ENCODE results near the gene FRMD3. TPM values are rescaled to one million over a fixed set of nuclear protein-coding genes. Genes with fewer than 3 reads are reported as not detected.

The FRMD3 gene
- total RNA-seq, 3 donors from 2014 or later: 0.40 to 0.68 (median 0.43) TPM

DNA sequence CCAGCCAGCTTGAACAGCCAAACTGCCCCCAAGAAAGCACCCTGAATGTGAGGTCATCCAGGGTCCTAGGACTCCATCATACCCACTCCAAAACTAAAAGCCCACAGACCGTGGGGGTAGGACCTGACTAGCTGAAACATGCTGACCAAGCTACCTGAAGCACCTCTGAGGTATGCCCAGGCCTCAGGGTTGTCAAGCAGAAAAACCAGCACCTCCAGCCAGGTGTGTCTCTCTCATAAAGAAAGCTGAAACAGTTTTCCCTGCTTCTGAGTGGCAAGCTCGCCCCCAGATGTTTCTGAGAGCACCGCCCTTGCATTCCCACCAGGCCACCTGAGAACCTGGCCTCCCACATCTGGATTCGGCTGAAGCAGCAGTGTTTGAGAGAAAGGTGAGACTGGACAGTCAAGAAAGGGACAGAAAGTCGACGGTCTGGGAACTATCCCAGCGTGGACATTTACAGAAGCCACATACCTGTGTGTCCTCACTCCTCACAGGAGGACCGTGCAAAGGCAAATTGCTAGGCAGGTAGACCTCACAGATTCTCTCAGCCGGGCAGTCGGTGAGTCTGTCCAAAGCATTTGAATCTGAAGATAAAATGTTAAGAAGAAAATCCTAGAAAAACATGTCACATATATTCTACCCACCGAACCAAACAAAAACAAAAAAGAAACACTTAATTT is 319.6 kb downstream of the FRMD3 start:
- H3K4me1 Mint-ChIP-seq (ENCODE audit: low read depth): peaks cover 4% of the 10 kb centered on the region
- H3K4me3 Mint-ChIP-seq: no peak overlapping the region
- peaks cover 6% of the 10 kb centered on the region for H3K9me3 Mint-ChIP-seq
- no peak for DNase-seq
- ATAC-seq: no peak
- H3K36me3 Mint-ChIP-seq (ENCODE audit: insufficient read depth): no peaks in the 10 kb centered on the region
- H3K27me3 Mint-ChIP-seq (ENCODE audit: low read depth): peaks cover 32% of the 10 kb centered on the region

- DNase-seq: no peak
- no peaks in the 10 kb centered on the region for H3K36me3 Mint-ChIP-seq (ENCODE audit: insufficient read depth)
- H3K4me3 Mint-ChIP-seq: no peak overlapping the region
- no peaks in the 10 kb centered on the region for H3K4me1 Mint-ChIP-seq (ENCODE audit: low read depth)
- no peaks in the 10 kb centered on the region for H3K9me3 Mint-ChIP-seq
- H3K27me3 Mint-ChIP-seq (ENCODE audit: low read depth): no peaks in the 10 kb centered on the region
- ATAC-seq: no peak
Observed at GRCh38 chr9:83209188-83209731, 328.9 kb downstream of the FRMD3 start.

DNA sequence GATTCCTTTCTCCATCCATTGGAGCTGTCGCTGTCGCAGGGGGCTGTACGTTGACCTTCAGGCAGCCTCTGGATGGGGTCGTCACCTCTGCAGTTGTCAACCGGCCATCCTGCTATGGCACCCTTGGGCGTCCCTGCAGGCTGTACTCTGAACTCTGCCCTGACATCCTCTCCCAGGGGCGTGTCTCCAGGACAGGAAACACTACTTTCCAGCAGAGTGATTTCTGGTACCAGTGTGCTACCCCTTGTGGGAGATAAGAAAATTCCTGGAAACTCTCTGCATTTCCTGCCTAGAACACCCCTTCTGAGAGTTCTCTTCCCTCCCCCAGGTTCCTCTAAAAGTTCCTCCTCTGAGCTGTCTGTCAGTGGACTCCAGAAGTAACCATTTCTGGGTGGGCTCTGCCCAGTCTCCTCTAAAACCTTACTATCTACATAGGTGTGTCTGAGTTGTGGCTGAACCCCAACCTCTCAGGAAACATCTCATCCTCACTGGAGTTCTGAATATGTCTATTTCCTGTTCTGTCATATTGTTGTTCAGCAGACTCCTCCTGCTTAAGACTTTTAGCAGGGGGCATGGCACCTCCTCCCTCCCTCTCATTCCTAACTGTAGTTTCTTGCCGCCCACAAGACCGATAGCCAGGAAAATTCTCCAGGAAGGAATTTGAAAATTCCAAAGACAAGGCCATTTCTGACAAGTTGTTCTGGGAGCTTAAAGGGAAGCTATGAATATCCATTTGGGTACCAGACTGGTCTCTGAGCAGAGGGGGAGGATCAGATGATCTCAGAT is 329.9 kb downstream of the FRMD3 start:
- Mint-ChIP-seq H3K27me3 (ENCODE audit: low read depth) (no peaks in the 10 kb centered on the region), H3K9me3 (no peaks in the 10 kb centered on the region), H3K4me1 (ENCODE audit: low read depth) (no peaks in the 10 kb centered on the region), H3K36me3 (ENCODE audit: insufficient read depth) (no peaks in the 10 kb centered on the region), H3K4me3 (no peak overlapping the region)
- no peak for DNase-seq
- no peak for ATAC-seq

GRCh38 chr9:83204047-83204446 is 334.2 kb downstream of the FRMD3 start:
- no peak for DNase-seq

DNA sequence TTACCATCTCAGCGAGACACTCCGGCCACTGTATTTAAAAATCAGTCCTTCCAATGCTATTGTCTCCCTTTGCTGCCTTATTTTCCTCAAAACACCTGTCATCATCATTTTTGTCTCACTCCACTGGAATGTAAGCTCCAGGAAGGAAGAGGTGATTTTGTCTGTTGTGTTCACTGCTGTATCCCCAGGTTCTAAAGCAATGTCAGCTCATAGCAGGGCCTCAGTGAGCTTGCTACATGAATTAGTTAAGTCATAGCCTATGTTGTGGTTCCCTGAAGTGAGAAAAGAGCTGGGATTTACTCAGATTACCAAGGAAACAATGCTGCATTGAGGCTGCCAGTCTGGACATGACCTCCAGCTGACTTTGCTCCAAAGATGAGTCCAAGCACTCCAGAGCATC is 337.7 kb downstream of the FRMD3 start:
- DNase-seq (no peak), ATAC-seq (no peak)
- Mint-ChIP-seq H3K4me1 (ENCODE audit: low read depth) (no peaks in the 10 kb centered on the region), H3K36me3 (ENCODE audit: insufficient read depth) (no peaks in the 10 kb centered on the region), H3K9me3 (no peaks in the 10 kb centered on the region), H3K27me3 (ENCODE audit: low read depth) (peaks cover 2% of the 10 kb centered on the region), H3K4me3 (no peak overlapping the region)

More at GRCh38 chr9:83204047-83204446, 334.2 kb downstream of the FRMD3 start:
- H3K4me1 Mint-ChIP-seq (ENCODE audit: low read depth): no peaks in the 10 kb centered on the region
- no peaks in the 10 kb centered on the region for H3K36me3 Mint-ChIP-seq (ENCODE audit: insufficient read depth)
- H3K9me3 Mint-ChIP-seq: no peaks in the 10 kb centered on the region
- peaks cover 2% of the 10 kb centered on the region for H3K27me3 Mint-ChIP-seq (ENCODE audit: low read depth)
- no peak for ATAC-seq
- no peak overlapping the region for H3K4me3 Mint-ChIP-seq

DNA sequence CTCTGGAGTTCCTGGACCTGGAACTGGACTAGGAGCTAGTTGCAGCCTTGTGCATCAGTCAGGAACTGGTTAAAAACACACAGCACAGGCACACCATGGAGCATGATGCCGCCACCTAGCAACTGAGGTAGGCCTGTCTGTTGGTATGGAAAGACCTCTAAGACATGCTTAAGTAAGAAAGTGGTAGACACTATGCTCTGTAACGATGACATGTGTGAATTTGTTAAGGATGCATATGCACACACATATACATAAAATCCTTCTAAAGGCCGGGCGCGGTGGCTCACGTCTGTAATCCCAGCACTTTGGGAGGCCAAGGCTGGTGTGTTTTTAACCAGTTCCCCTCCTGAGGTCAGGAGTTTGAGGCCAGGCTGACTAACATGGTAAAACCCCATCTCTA is 338.4 kb downstream of the FRMD3 start:
- H3K4me1 Mint-ChIP-seq (ENCODE audit: low read depth): no peaks in the 10 kb centered on the region
- no peaks in the 10 kb centered on the region for H3K36me3 Mint-ChIP-seq (ENCODE audit: insufficient read depth)
- H3K4me3 Mint-ChIP-seq: no peak overlapping the region
- DNase-seq (no peak), ATAC-seq (no peak)
- no peaks in the 10 kb centered on the region for H3K9me3 Mint-ChIP-seq
- H3K27me3 Mint-ChIP-seq (ENCODE audit: low read depth): peaks cover 2% of the 10 kb centered on the region

GRCh38 chr9:83199240-83199639 is 339.0 kb downstream of the FRMD3 start:
- Mint-ChIP-seq H3K9me3 (no peaks in the 10 kb centered on the region), H3K27me3 (ENCODE audit: low read depth) (peaks cover 2% of the 10 kb centered on the region), H3K36me3 (ENCODE audit: insufficient read depth) (no peaks in the 10 kb centered on the region), H3K4me3 (no peak overlapping the region), H3K4me1 (ENCODE audit: low read depth) (no peaks in the 10 kb centered on the region)
- no peak for DNase-seq
- no peak for ATAC-seq

GRCh38 chr9:83198371-83198770 is 339.8 kb downstream of the FRMD3 start:
- Mint-ChIP-seq H3K27me3 (ENCODE audit: low read depth) (peaks cover 2% of the 10 kb centered on the region), H3K36me3 (ENCODE audit: insufficient read depth) (no peaks in the 10 kb centered on the region), H3K4me3 (no peak overlapping the region), H3K9me3 (no peaks in the 10 kb centered on the region), H3K4me1 (ENCODE audit: low read depth) (no peaks in the 10 kb centered on the region)
- DNase-seq (no peak), ATAC-seq (no peak)

DNA sequence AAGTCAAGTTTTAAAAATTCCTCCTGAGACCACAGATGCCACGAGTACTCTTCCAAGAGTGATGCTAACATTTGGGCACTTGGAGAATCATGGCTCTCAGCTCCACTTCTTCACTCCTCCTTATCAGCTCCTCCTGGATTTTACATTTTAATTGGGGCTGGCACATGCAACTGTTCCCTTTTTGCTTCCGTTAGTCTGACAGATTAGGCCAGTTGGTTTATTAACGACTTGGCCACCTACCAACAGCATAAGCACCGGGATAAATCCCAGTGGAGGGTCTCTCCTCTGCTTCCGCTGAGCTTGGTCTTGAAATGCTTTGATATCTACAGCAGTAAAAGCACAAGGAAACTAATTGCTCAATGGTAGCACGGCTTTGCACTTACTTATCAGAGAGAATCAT is 340.6 kb downstream of the FRMD3 start:
- DNase-seq (no peak), ATAC-seq (no peak)
- H3K36me3 Mint-ChIP-seq (ENCODE audit: insufficient read depth): no peaks in the 10 kb centered on the region
- H3K9me3 Mint-ChIP-seq: no peaks in the 10 kb centered on the region
- no peak overlapping the region for H3K4me3 Mint-ChIP-seq
- H3K27me3 Mint-ChIP-seq (ENCODE audit: low read depth): peaks cover 2% of the 10 kb centered on the region
- no peaks in the 10 kb centered on the region for H3K4me1 Mint-ChIP-seq (ENCODE audit: low read depth)

GRCh38 chr9:83196946-83197345 is 341.3 kb downstream of the FRMD3 start:
- H3K4me1 Mint-ChIP-seq (ENCODE audit: low read depth): no peaks in the 10 kb centered on the region
- peaks cover 2% of the 10 kb centered on the region for H3K27me3 Mint-ChIP-seq (ENCODE audit: low read depth)
- H3K4me3 Mint-ChIP-seq: no peak overlapping the region
- no peaks in the 10 kb centered on the region for H3K9me3 Mint-ChIP-seq
- ATAC-seq (no peak), DNase-seq (no peak)
- no peaks in the 10 kb centered on the region for H3K36me3 Mint-ChIP-seq (ENCODE audit: insufficient read depth)

Other genes with a start within 250 kb of the FRMD3 start
- gene IDNK, start 84.7 kb upstream of the FRMD3 start, total RNA-seq: 1 to 10 TPM; 1.9 to 3.3 (median 3.1) TPM
- 100 to 1,000 TPM; 135 to 158 (median 138) TPM for gene UBQLN1, start 169.6 kb upstream of the FRMD3 start, total RNA-seq